ENCODE data around the gene CFAP73.
"Not testable (repeated sequence)": the region's sequence is repeated elsewhere in the genome, so short reads cannot be mapped to it uniquely, and the experiment has no call there.

Gene CFAP73

GRCh38 chr12:113197518-113198077 lies 48.1 kb downstream of the CFAP73 start:
- no peak for DNase-seq
- in situ Hi-C loops (cut with HindIII; ENCODE audit: low pct_ligation_motif_present, low pct_unique_long_range_greater_than_20kb, low sequenced_read_pairs): no loop called here

GRCh38 chr12:113198296-113198695 lies 48.8 kb downstream of the CFAP73 start:
- in situ Hi-C loops (cut with HindIII; ENCODE audit: low pct_ligation_motif_present, low pct_unique_long_range_greater_than_20kb, low sequenced_read_pairs): no loop called here
- peak; percentile 65 for DNase-seq

GRCh38 chr12:113200021-113200797 lies 50.7 kb downstream of the CFAP73 start:
- in situ Hi-C loops (cut with HindIII; ENCODE audit: low pct_ligation_motif_present, low pct_unique_long_range_greater_than_20kb, low sequenced_read_pairs): no loop called here
- no peak for DNase-seq

GRCh38 chr12:113201187-113202177 lies 52.0 kb downstream of the CFAP73 start:
- DNase-seq: no peak
- in situ Hi-C loops (cut with HindIII; ENCODE audit: low pct_ligation_motif_present, low pct_unique_long_range_greater_than_20kb, low sequenced_read_pairs): no loop called here

GRCh38 chr12:113202300-113203075 lies 53.0 kb downstream of the CFAP73 start:
- in situ Hi-C loops (cut with HindIII; ENCODE audit: low pct_ligation_motif_present, low pct_unique_long_range_greater_than_20kb, low sequenced_read_pairs): no loop called here
- no peak for DNase-seq

GRCh38 chr12:113203852-113204760 lies 54.6 kb downstream of the CFAP73 start:
- in situ Hi-C loops (cut with HindIII; ENCODE audit: low pct_ligation_motif_present, low pct_unique_long_range_greater_than_20kb, low sequenced_read_pairs): no loop called here
- no peak for DNase-seq

GRCh38 chr12:113204804-113205203 lies 55.3 kb downstream of the CFAP73 start:
- in situ Hi-C loops (cut with HindIII; ENCODE audit: low pct_ligation_motif_present, low pct_unique_long_range_greater_than_20kb, low sequenced_read_pairs): no loop called here

GRCh38 chr12:113206802-113207201 lies 57.3 kb downstream of the CFAP73 start:
- DNase-seq; in situ Hi-C loops (cut with HindIII; ENCODE audit: low pct_ligation_motif_present, low pct_unique_long_range_greater_than_20kb, low sequenced_read_pairs): not testable (repeated sequence)

More at GRCh38 chr12:113204804-113205203, 55.3 kb downstream of the CFAP73 start:
- DNase-seq: peak; percentile 64

- no peak for DNase-seq
Measured at GRCh38 chr12:113207613-113208040, 58.1 kb downstream of the CFAP73 start.

GRCh38 chr12:113208041-113208934 lies 58.8 kb downstream of the CFAP73 start:
- DNase-seq: no peak
- in situ Hi-C loops (cut with HindIII; ENCODE audit: low pct_ligation_motif_present, low pct_unique_long_range_greater_than_20kb, low sequenced_read_pairs): no loop called here

More at GRCh38 chr12:113207613-113208040, 58.1 kb downstream of the CFAP73 start:
- in situ Hi-C loops (cut with HindIII; ENCODE audit: low pct_ligation_motif_present, low pct_unique_long_range_greater_than_20kb, low sequenced_read_pairs): no loop called here

All from ACHN (cell line).